ENCODE data around the gene SLC16A2.

DNA sequence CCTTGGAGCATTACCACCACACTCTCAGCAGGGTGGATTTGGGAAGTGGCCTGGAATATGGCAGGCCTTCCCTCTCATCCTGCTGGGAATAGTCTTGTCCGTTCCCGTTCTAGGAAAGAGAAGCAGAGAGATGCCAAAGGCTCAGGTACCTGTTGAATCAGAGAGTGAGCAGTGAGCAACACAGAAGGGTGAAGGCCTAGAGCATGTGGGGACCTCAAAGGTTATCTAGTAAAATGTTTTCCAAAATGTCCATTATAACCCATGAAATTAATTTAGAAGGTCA lies 30.8 kb downstream of the SLC16A2 start:
- TF ChIP-seq ZFP3 (CRISPR knock-in tag; IDR thresholded peaks at IDR 0.05) (no peak), ZC3H10 (CRISPR knock-in tag; IDR thresholded peaks at IDR 0.05) (no peak), ZFP30 (CRISPR knock-in tag; IDR thresholded peaks at IDR 0.05) (no peak), SNAI2 (CRISPR knock-in tag; IDR thresholded peaks at IDR 0.05) (no peak), ISL1 (CRISPR knock-in tag; IDR thresholded peaks at IDR 0.05) (no peak), ESRRG (CRISPR knock-in tag; IDR thresholded peaks at IDR 0.05) (no peak)
- TF ChIP-seq, protein P1, sequence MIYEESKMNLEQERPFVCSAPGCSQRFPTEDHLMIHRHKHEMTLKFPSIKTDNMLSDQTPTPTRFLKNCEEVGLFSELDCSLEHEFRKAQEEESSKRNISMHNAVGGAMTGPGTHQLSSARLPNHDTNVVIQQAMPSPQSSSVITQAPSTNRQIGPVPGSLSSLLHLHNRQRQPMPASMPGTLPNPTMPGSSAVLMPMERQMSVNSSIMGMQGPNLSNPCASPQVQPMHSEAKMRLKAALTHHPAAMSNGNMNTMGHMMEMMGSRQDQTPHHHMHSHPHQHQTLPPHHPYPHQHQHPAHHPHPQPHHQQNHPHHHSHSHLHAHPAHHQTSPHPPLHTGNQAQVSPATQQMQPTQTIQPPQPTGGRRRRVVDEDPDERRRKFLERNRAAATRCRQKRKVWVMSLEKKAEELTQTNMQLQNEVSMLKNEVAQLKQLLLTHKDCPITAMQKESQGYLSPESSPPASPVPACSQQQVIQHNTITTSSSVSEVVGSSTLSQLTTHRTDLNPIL (CRISPR knock-in tag; IDR thresholded peaks at IDR 0.05; ENCODE audit: low read depth), result no peak

Measured in SK-N-SH treated with all-trans-retinoic acid at 6 μM for 48 hours (cell line).